IPS-18c (cell line): ENCODE data around the gene SETD6.

Source experiments
- H3K4me3 ChIP-seq: 2 replicates; pipeline ENCODE4 v1.7.0; 2013; ENCODE audit warnings: low read depth, mild to moderate bottlenecking, low read length, moderate library complexity; ENCODE audit not compliant: insufficient read depth
- H3K9me3 ChIP-seq: one replicate; pipeline ENCODE4 v1.6.1; 2013; ENCODE audit warnings: mild to moderate bottlenecking, low read length, moderate library complexity; ENCODE audit not compliant: control insufficient read depth, insufficient read depth

SETD6 gene

DNA sequence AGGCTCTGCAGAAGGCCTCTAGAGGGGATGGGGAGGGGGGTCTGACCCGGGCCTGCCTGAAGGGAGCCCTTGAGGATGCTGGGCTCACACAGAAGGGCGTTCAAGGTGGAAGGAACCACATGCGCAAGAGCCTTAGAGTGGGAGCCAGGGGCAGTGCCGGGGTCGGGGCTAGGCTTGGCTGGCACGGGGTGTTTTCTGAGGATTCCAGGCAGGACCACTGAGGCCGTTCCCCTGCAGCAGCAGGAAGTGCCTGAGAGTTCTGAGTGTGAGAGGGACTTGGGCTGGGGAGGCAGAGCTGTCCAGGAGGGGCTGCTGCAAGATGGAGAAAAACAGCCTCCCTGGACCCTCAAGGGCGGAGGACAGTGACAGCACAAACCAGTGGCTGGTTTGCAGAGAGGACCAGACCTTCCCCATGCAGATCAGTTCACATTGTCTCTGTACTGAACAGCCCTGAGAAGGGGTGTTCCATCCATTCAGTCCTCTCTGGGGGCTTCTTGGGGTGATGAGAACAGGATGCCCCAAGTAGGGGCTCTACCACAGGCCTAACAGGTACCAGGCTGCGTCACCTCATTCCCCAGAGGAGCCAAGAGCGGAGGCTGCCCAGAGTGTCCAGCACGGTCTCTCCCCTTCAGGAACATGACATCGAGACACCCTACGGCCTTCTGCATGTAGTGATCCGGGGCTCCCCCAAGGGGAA lies 12.0 kb upstream of the SETD6 start:
- H3K4me3 ChIP-seq, result no peak overlapping the region
- no peaks in the 10 kb centered on the region for H3K9me3 ChIP-seq

DNA sequence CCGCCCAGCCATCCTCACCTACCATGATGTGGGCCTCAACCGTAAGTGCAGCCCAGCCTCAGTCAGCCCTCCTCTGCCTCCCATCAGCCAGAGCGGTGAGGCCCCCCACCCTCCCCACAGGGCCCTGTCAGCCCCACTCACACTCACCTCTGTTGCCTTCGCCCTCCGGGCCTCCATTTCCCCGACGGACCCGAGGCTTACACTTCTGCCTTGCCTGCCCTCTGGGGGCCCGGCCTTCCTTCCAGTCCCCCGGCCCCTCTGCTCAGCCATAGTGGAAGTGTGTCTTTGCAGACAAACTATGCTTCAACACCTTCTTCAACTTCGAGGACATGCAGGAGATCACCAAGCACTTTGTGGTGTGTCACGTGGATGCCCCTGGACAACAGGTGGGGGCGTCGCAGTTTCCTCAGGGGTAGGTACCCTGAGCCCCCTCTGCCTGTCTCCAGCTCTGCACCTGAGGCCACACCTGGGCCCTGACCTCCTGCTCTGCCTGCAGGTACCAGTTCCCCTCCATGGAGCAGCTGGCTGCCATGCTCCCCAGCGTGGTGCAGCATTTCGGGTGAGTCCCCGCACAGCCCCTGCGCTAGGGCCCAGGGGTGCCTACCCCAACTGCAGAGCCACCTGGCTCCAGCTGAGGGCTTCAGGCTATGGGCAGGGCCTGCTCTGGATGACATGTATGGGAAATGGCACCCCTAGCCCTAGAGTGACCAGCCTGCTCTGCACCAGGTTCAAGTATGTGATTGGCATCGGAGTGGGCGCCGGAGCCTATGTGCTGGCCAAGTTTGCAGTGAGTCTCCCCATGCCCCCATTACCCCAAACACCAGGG lies 11.2 kb upstream of the SETD6 start:
- Histone ChIP-seq H3K9me3 (no peaks in the 10 kb centered on the region), H3K4me3 (no peak overlapping the region)

DNA sequence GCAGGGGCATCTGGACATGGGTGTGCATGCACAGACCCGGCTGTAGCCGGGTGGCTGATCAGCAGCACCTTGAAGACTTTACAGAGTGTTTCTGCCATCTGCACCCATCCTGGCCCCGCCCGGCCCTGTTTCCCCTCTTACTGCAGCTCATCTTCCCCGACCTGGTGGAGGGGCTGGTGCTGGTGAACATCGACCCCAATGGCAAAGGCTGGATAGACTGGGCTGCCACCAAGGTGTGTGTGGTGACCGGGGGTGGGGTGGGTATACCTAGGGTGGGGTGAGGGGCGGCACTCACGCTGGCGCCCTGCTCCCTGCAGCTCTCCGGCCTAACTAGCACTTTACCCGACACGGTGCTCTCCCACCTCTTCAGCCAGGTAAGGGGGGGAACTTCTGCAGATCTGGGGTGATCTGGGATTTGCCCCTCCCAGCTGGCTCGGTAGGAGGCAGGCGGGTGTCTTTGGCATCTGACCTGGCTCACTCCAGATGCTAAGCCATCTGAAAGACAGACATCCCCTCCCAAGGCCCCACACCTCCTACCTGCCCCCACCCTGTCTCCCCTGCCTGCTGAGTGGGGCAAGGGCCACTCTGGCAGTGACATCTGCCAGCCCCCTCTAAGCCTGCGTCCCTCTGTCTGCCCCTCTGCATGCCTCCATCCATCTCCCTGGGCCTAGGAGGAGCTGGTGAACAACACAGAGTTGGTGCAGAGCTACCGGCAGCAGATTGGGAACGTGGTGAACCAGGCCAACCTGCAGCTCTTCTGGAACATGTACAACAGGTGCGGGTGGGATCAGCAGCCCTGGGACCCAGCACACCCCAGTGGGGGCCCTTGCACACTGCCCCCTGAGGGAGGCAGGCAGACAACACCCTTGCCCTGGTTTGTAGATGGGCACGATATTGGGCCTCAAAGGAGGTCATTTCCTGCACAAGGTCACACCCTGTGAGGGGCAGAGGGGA lies 8.8 kb upstream of the SETD6 start:
- no peak overlapping the region for H3K4me3 ChIP-seq
- no peaks in the 10 kb centered on the region for H3K9me3 ChIP-seq

DNA sequence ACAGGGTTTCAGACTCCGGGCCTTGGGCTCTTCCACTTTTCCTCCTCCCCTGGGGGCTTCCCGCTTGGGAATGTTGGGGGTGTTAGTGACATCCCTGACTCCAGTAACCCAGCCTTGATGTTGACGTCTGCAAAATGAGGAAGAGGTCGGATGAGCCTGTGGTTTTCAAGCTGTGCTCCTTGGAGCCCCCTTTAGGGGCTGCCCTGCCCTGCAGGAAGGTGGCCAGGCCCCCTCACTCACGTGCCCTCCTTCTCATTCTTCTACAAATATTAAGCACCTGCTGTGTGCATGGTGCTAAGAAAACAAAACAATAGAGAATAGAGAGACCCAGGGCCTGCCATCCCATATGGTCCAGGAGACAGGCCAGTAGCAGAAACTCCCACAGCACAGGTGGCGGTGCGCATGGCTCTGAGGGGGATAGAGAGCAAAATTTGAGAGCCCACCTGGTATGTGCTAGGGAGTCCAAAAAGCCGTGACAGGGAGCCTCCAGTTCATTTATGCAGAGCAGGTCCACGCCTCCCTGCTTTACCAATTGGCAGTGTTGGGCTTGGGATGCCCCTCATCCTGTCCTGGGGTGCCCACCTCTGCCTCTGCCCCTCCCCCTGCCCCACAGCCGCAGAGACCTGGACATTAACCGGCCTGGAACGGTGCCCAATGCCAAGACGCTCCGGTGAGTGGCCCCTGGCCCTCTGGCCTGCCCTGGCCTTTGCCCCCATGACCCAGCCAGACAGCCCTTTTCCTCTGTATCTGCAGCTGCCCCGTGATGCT lies 7.9 kb upstream of the SETD6 start:
- H3K9me3 ChIP-seq, result no peaks in the 10 kb centered on the region
- no peak overlapping the region for H3K4me3 ChIP-seq

DNA sequence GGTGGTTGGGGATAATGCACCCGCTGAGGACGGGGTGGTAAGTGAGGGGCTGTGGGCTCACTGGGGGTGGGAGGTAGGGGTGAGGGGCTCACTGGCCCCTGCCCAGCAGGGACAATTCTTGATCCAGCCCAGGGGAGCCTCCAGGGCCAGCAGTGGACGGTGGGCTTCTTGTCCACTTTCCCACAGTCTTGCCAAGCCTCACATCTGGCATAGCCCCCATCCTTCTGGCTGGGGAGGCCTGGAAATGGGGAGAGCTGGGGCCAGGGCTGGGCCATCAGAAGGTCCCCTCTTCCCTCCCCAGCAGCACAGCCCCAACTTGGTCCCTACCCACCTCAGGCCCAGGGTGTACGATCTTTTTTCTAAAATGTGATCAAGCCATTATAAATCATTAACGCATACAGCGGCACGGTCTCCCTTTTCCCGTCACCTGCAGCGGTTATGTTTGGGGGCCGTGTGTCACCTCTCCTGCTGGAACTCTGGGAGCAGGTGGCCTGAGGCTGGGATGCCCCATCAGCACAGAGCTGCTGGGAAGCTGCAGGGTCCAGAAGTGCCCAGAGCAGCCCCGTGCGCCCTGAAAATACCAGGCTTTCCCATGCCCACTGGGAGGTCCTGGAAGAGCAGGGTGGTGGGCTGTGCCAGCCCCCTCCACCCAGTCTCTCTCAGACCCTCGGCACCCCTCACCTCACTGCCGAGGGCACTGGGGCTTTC lies 7.2 kb upstream of the SETD6 start:
- no peak overlapping the region for H3K4me3 ChIP-seq
- no peaks in the 10 kb centered on the region for H3K9me3 ChIP-seq

DNA sequence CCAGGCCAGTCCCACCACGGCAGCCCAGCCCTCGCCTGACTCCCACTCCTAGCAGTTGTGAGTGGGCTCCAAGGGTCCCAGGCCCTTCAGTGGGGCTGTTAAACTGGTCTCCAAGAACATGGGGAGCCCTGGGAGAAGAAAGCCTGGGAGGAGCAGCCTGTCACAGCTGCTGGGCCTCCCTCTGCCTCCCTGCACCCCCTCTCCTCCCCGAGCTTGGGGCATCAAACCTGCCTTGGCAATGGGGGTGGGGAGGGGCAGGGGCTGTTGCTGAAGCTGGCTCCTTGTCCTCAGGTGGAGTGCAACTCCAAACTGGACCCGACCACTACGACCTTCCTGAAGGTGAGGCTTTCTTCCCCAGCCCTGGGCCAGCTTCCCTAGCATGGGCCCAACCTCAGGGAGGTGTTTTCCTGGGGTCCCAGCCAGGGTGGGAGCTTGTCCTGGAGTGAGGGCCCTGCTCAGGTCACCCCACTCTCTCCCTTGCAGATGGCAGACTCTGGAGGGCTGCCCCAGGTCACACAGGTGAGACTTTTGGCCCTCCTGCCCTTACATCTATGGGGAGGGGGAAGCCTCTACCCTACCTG lies 6.6 kb upstream of the SETD6 start:
- Histone ChIP-seq H3K4me3 (no peak overlapping the region), H3K9me3 (no peaks in the 10 kb centered on the region)

DNA sequence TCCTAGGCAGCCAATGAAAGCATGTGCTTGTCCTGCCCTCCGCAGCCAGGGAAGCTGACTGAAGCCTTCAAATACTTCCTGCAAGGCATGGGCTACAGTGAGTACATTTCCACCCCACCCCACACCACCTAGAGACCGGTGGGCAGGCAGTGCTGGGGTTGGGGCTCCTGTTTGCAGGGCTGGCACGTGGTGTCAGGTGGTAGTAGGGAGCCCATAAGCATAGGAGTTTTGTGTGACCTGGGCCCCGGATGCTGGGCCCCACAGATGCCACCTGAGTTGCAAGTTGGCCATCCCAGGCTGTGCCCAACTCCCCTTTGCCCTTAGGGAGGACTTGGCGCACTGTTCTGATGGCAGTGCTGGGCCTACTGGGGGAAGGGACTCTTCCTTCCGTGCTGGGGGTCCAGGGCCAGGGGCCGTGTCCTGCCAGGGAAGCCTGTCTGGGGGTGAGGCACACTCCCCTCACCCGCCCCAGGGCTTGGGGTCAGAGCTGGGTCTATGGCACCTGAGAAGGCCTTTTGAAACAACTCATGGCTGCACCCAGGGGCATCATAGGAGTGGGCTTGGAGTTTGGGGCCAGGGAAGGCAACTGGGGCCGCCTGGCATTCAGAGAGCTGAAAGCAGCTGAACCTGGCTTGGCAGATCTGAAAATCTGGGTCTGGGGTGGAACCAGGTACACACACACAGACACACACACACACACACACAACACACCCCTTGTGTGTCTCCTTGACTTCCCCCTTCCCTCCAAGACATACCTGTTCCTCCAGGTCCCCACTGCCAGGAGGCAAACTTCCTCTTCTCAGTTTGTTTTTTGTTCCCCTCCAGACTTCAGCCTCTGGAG lies 5.8 kb upstream of the SETD6 start:
- H3K4me3 ChIP-seq, result no peak overlapping the region
- H3K9me3 ChIP-seq, result no peaks in the 10 kb centered on the region

DNA sequence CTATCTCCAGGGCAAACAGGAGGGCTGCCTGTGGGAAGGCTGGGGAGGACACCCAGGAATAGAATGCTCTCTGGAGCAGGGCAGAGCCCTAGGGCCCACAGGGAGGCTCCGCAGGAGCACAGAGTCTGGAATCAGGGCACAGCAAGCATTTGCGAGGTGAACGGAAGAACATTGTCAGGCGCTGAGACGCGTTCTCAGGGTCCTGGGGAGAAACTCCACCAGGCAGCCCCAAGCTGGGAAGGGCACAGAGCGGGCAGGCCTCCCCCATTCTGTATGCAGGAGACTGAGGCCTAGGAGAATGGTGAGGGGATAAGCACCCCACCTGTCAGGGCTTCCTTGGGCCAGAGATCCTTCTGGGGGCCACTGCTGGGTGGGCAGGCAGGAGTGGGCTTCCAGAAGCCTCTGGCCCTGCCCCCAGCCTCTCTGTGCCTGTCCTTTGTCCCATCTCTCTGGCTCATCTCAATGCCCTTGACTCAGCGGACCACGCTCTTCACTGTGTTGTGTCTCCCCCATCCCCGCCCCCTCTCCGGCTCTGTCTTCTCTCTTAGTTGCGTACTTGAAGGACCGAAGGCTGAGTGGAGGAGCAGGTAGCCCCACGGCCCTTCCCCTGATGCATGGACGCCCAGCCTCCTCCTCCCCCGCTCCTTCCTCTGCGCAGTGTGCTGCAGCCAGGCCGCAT lies 5.1 kb upstream of the SETD6 start:
- Histone ChIP-seq H3K9me3 (no peaks in the 10 kb centered on the region), H3K4me3 (no peak overlapping the region)

DNA sequence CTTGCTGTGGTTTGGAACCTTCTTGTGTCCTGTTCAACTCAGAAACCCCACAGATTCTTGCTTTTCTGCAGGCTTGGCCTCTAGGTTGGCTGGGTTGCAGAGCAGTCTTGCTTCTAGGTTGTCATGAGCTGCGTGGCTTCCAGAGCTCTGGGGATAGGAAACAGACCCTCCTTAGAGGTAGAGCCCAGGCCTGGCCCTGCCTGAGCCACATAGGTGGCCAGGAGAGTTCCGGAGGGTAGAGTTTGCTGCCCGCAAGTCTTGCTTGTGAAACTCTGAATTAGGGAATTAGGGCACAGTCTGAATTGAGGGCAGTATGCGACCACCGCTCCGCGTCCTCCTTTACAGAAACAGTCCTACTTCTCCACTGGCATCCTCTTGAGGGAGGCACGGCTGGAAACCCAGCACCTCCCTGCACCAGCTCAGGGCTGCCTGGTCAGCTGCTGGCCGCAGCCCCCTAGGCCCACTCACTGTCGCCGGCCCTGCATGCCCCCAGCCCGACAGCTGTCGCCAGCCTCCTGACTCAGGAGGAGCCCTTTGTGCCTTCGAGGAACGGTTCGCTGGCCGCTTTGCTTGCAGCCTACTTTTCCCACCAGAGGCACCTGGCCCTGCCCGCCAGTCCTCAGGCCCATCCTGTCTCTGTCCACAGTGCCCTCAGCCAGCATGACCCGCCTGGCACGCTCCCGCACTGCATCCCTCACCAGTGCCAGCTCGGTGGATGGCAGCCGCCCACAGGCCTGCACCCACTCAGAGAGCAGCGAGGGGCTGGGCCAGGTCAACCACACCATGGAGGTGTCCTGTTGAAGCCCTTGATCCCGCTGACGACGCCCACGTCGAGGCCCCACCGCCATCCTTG lies 4.3 kb upstream of the SETD6 start:
- Histone ChIP-seq H3K9me3 (no peaks in the 10 kb centered on the region), H3K4me3 (no peak overlapping the region)

DNA sequence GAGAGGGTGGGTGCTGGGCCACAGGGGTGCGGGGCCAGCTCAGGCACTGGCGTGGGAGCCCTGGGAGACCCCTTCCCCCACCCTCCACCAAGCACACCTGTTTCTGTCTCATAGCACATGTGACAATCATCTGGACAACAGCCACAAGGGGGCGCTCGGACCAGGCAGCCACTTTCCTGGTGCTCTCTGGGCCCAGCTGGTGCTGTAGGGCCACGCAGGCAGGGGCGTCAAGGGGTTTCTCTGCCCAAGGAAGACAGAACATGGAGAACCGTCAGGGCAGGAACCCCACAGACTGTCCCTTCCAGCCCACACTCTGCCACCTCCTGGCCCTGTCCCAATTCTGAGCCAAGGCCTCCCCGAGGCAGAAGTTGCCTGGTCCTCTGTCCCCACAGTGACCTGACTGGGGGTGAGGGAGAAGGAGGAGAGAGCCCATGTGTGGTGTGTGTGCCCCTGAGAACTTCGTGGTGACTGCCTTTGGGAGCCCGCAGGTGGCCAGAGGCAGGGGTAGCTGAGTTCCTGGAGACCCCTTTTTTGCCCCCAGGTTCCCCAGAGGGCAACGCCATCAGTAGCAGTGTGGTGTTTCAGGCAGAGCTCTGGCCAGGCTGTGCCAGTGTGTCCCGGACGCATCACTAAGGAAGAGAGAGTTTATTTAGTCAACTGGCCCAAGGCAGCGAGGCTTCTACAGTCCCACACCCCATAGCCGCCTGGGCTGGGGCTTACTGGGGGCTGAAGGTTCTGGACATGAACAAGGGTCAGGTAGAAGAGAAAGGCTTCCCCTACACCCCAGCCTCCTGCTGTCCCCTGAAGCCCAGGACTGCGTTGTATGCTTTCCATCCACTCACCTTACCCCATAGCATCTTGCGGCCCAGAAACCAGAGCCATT lies 3.1 kb upstream of the SETD6 start:
- H3K4me3 ChIP-seq, result no peak overlapping the region
- H3K9me3 ChIP-seq, result no peaks in the 10 kb centered on the region

DNA sequence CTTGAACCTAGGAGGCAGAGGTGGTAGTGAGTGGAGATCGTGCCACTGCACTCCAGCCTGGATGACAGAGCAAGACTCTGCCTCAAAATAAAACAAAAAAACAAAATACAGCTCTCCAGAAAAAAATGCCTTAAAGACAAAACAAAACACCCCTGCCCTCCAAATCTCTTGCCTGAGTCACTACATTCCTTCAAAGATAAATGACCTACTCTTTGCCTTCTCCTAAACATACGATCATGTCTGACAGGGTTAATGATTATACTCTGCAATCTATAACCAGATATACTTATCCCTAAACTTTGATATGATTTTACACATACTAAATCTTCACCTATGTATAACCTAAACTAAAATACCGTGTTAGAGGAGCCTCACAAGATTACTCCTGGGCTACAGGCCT lies 1.4 kb upstream of the SETD6 start:
- Histone ChIP-seq H3K9me3 (no peaks in the 10 kb centered on the region), H3K4me3 (no peak overlapping the region)

DNA sequence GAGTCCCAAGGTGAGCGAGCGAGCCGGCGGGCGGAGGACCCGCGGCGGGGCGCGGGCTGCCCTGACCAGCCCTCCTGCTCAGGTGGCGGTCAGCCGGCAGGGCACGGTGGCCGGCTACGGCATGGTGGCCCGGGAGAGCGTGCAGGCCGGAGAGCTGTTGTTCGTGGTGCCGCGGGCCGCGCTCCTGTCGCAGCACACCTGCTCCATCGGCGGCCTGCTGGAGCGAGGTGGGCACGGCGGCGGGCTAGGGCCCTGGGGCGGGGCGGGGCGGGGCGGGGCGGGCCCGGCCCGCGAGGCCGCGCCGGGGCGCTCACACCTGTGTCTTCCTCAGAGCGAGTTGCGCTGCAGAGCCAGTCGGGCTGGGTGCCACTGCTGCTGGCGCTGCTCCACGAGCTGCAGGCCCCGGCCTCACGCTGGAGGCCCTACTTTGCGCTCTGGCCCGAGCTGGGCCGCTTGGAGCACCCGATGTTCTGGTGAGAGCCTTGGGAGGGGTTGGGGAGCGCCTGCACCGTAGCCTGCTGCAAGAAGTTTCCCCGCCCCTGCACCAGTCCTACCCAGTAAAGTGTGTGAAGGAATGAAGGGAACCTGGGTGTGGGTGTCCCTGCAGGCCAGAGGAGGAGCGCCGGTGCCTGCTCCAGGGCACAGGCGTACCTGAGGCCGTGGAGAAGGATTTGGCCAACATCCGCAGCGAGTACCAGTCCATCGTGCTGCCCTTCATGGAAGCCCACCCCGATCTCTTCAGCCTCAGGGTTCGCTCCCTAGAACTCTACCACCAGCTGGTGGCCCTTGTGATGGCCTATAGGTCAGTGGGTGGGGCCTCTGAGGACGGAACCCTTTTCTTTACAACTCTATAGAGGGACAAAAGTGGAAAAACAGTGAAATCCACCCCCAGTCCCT lies 802 bp downstream of the SETD6 start:
- peak overlapping the region; percentile 90 for H3K4me3 ChIP-seq
- H3K9me3 ChIP-seq, result no peaks in the 10 kb centered on the region

DNA sequence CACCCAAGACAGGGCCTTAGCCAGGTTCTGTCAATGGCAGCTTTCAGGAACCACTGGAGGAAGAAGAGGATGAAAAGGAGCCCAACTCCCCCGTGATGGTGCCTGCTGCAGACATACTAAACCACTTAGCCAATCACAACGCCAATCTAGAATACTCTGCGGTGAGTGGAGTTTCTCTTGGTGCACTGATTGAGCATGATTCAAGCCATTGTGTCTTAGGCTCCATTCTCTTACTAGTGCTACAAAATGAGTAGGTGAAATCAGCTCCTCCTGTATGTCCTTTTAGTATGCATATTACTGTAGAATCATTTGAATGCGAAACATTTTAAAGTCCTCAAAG lies 1.4 kb downstream of the SETD6 start:
- Histone ChIP-seq H3K9me3 (no peaks in the 10 kb centered on the region), H3K4me3 (peak overlapping the region; percentile 46; the same call in 1 of the 2 replicates)
